ENCODE data around the gene MPPED2.

DNA sequence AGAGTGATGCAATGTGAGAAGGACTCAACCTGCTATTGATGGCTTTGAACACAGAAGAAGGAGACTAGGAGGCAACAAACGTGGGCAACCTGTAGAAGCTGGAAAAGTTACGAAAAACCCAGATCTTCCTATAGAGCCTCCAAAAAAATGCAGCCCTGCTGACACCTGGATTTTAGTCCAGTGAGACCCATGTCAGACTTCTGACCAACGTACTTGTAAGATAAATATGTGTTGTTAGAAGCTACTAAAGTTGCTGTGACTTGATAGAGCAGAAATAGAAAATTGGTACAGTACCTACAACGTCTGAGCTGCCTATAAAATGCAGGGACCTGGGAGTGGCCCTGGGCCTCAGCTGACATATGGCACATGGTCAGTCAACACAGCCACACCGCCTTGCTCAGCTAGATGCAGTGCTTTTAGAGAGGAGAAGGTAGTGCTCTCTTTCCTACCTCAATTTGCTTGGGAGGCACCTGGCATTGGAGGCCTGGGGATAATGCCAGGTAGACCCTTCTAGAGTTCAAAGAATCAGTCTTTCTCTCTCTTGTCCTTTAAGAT lies 165.8 kb downstream of the MPPED2 start:
- TF ChIP-seq, protein P1, sequence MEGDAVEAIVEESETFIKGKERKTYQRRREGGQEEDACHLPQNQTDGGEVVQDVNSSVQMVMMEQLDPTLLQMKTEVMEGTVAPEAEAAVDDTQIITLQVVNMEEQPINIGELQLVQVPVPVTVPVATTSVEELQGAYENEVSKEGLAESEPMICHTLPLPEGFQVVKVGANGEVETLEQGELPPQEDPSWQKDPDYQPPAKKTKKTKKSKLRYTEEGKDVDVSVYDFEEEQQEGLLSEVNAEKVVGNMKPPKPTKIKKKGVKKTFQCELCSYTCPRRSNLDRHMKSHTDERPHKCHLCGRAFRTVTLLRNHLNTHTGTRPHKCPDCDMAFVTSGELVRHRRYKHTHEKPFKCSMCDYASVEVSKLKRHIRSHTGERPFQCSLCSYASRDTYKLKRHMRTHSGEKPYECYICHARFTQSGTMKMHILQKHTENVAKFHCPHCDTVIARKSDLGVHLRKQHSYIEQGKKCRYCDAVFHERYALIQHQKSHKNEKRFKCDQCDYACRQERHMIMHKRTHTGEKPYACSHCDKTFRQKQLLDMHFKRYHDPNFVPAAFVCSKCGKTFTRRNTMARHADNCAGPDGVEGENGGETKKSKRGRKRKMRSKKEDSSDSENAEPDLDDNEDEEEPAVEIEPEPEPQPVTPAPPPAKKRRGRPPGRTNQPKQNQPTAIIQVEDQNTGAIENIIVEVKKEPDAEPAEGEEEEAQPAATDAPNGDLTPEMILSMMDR (conservative IDR thresholded peaks at IDR 0.05): no peak
- no peak for TF ChIP-seq ZFX (IDR thresholded peaks at IDR 0.05)
